ENCODE measurements around the gene KRTAP24-1.

KRTAP24-1 gene

GRCh38 chr21:30282850-30283249, at the start of gene KRTAP24-1:
Gene KRTAP24-1, minus strand, starts transcription at chr21:30282950. Its CDS starts 18 bp downstream, at chr21:30282932.
- DNase-seq, result no peak

GRCh38 chr21:30329203-30329875, 46.6 kb upstream of the KRTAP24-1 start:
- no peak for DNase-seq

GRCh38 chr21:30326390-30326789, 43.6 kb upstream of the KRTAP24-1 start:
- DNase-seq, result no peak

- no peak for DNase-seq
Measured at GRCh38 chr21:30320215-30320614, 37.5 kb upstream of the KRTAP24-1 start, which contains the start of gene KRTAP26-1. Gene KRTAP26-1, minus strand, starts transcription at chr21:30320315. Its CDS starts 280 bp downstream, at chr21:30320035.

- DNase-seq, result no peak
Measured at GRCh38 chr21:30315701-30316100, 33.0 kb upstream of the KRTAP24-1 start.

GRCh38 chr21:30306884-30307283, 24.1 kb upstream of the KRTAP24-1 start:
- no peak for DNase-seq

- no peak for DNase-seq
Measured at GRCh38 chr21:30305136-30305535, 22.4 kb upstream of the KRTAP24-1 start.

GRCh38 chr21:30289215-30289614, 6.5 kb upstream of the KRTAP24-1 start, which contains the start of gene KRTAP25-1:
Gene KRTAP25-1, minus strand, starts transcription at chr21:30289514. Its CDS starts 24 bp downstream, at chr21:30289490.
- DNase-seq, result no peak

- no peak for DNase-seq
Measured at GRCh38 chr21:30271611-30272010, 11.1 kb downstream of the KRTAP24-1 start.

- DNase-seq, result no peak
Measured at GRCh38 chr21:30271156-30271555, 11.6 kb downstream of the KRTAP24-1 start.

- no peak for DNase-seq
Measured at GRCh38 chr21:30269803-30270530, 12.8 kb downstream of the KRTAP24-1 start.

- DNase-seq, result no peak
Measured at GRCh38 chr21:30268608-30269197, 14.0 kb downstream of the KRTAP24-1 start.

GRCh38 chr21:30257773-30258172, 25.0 kb downstream of the KRTAP24-1 start:
- no peak for DNase-seq

- DNase-seq, result no peak
Measured at GRCh38 chr21:30256100-30256499, 26.6 kb downstream of the KRTAP24-1 start.

- DNase-seq, result no peak
Measured at GRCh38 chr21:30255679-30256078, 27.1 kb downstream of the KRTAP24-1 start.

GRCh38 chr21:30251781-30252180, 31.0 kb downstream of the KRTAP24-1 start:
- DNase-seq, result no peak

- DNase-seq, result no peak
Measured at GRCh38 chr21:30249936-30250335, 32.8 kb downstream of the KRTAP24-1 start.

- DNase-seq, result no peak
Measured at GRCh38 chr21:30248844-30249243, 33.9 kb downstream of the KRTAP24-1 start.

- DNase-seq, result no peak
Measured at GRCh38 chr21:30245061-30245460, 37.7 kb downstream of the KRTAP24-1 start.

- no peak for DNase-seq
Measured at GRCh38 chr21:30243691-30244090, 39.1 kb downstream of the KRTAP24-1 start.

GRCh38 chr21:30240661-30241060, 42.1 kb downstream of the KRTAP24-1 start:
- DNase-seq, result no peak

GRCh38 chr21:30238168-30238567, 44.6 kb downstream of the KRTAP24-1 start:
- DNase-seq, result no peak

GRCh38 chr21:30234643-30235042, 48.1 kb downstream of the KRTAP24-1 start:
- DNase-seq, result no peak

GRCh38 chr21:30234050-30234449, 48.7 kb downstream of the KRTAP24-1 start:
- no peak for DNase-seq
